Osteoblast (primary cell): ENCODE results near the gene NEK5. TPM values are rescaled to one million over a fixed set of nuclear protein-coding genes. Genes with fewer than 3 reads are reported as not detected.

Experiments used
- DNase-seq: peaks from one replicate; pipeline ENCODE4 v3.0.0; 2011; ENCODE audit warnings: low spot score, mixed read lengths; ENCODE audit not compliant: insufficient read length; ENCODE audit errors: missing footprints
- H2AFZ ChIP-seq: 2 replicates; pipeline ENCODE4 v1.6.0; 2011; ENCODE audit warnings: mild to moderate bottlenecking, low read length
- H3K27ac ChIP-seq: 2 replicates; pipeline ENCODE4 v1.5.1; 2011; ENCODE audit warnings: mild to moderate bottlenecking, low read depth, low read length, moderate library complexity
- H3K27me3 ChIP-seq: 2 replicates; pipeline ENCODE4 v1.6.0; 2012; ENCODE audit warnings: mild to moderate bottlenecking, control low read depth, inconsistent platforms, low read length, moderate library complexity; ENCODE audit not compliant: insufficient read depth
- H3K36me3 ChIP-seq: 2 replicates; pipeline ENCODE4 v1.5.1; 2011; ENCODE audit warnings: mild to moderate bottlenecking, low read length, control low read depth, moderate library complexity; ENCODE audit not compliant: insufficient read depth
- H3K4me1 ChIP-seq: 2 replicates; pipeline ENCODE4 v1.5.1; 2011; ENCODE audit warnings: mild to moderate bottlenecking, low read length, control low read depth, moderate library complexity; ENCODE audit not compliant: insufficient read depth
- H3K4me2 ChIP-seq: 2 replicates; pipeline ENCODE4 v1.6.0; 2011; ENCODE audit warnings: mild to moderate bottlenecking, low read length; ENCODE audit not compliant: insufficient read depth
- H3K4me3 ChIP-seq: fragments of 200-600 bp; sonication (generic); 3 replicates; pipeline ENCODE4 v1.5.1; 2012; ENCODE audit warnings: mild to moderate bottlenecking, low read length, inconsistent platforms; ENCODE audit not compliant: insufficient read depth
- H3K79me2 ChIP-seq: 2 replicates; pipeline ENCODE4 v1.6.0; 2012; ENCODE audit warnings: mild to moderate bottlenecking, low read length, control low read depth, inconsistent platforms; ENCODE audit not compliant: insufficient read depth
- H3K9me3 ChIP-seq: 2 replicates; pipeline ENCODE4 v1.5.1; 2011; ENCODE audit warnings: low read depth, low read length, control low read depth
- H4K20me1 ChIP-seq: 2 replicates; pipeline ENCODE4 v1.6.0; 2012; ENCODE audit warnings: mild to moderate bottlenecking, low read length, control low read depth; ENCODE audit not compliant: insufficient read depth
- CTCF ChIP-seq: IDR thresholded peaks from 2 replicates; pipeline ENCODE4 v1.5.1; 2011; ENCODE audit warnings: mild to moderate bottlenecking, low read depth, low read length, moderate library complexity; ENCODE audit errors: extremely low read depth
- total RNA-seq: library from RNA; depleted of rRNA; stranded (reverse); fragments of >200 nt; gene quantifications from 2 replicates; pipeline ENCODE4 v1.2.3, GENCODE V29; 2012

NEK5 gene
- total RNA-seq, 1 donor: 0.36 TPM

GRCh38 chr13:51995677-51996551 lies 133.0 kb downstream of the NEK5 start:
- peak; percentile 77 for DNase-seq
- peaks cover 31% of the 10 kb centered on the region for H3K27me3 ChIP-seq
- no peaks in the 10 kb centered on the region for H3K36me3 ChIP-seq
- TF ChIP-seq CTCF: no peak
- H3K4me1 ChIP-seq: no peaks in the 10 kb centered on the region
- no peak overlapping the region for H2AFZ ChIP-seq
- H4K20me1 ChIP-seq: peaks cover 17% of the 10 kb centered on the region
- H3K9me3 ChIP-seq: no peaks in the 10 kb centered on the region
- H3K4me2 ChIP-seq: no peak overlapping the region
- H3K27ac ChIP-seq: no peak overlapping the region
- H3K79me2 ChIP-seq: no peaks in the 10 kb centered on the region
- no peak overlapping the region for H3K4me3 ChIP-seq

- Histone ChIP-seq H3K4me3 (no peak overlapping the region), H3K4me2 (no peak overlapping the region)
These were observed 135.2 kb downstream of the NEK5 start for GRCh38 chr13:51993713-51994112.

GRCh38 chr13:51988988-51989618 lies 139.8 kb downstream of the NEK5 start:
- no peaks in the 10 kb centered on the region for H3K4me1 ChIP-seq
- H2AFZ ChIP-seq: no peak overlapping the region
- H3K4me3 ChIP-seq: no peak overlapping the region
- no peaks in the 10 kb centered on the region for H3K36me3 ChIP-seq
- H3K4me2 ChIP-seq: no peak overlapping the region
- H4K20me1 ChIP-seq: no peaks in the 10 kb centered on the region
- no peaks in the 10 kb centered on the region for H3K79me2 ChIP-seq
- H3K27me3 ChIP-seq: peaks cover 3% of the 10 kb centered on the region
- DNase-seq: no peak
- TF ChIP-seq CTCF: no peak
- no peaks in the 10 kb centered on the region for H3K9me3 ChIP-seq
- H3K27ac ChIP-seq: no peak overlapping the region

More at GRCh38 chr13:51993713-51994112, 135.2 kb downstream of the NEK5 start:
- Histone ChIP-seq H3K27me3 (peaks cover 17% of the 10 kb centered on the region), H3K4me1 (no peaks in the 10 kb centered on the region), H3K27ac (no peak overlapping the region), H3K9me3 (no peaks in the 10 kb centered on the region), H2AFZ (no peak overlapping the region), H3K36me3 (no peaks in the 10 kb centered on the region), H4K20me1 (peaks cover 10% of the 10 kb centered on the region), H3K79me2 (no peaks in the 10 kb centered on the region)
- DNase-seq: no peak
- no peak for TF ChIP-seq CTCF

Other genes starting within 250 kb of the NEK5 start
- 2.4 and 4.0 TPM in 2 replicates for gene ATP7B, start 117.6 kb downstream of the NEK5 start, total RNA-seq
- 22.7 and 23.9 TPM in 2 replicates for gene ALG11, start 116.7 kb downstream of the NEK5 start, total RNA-seq
- 14.7 and 15.9 TPM in 2 replicates for gene UTP14C, start 104.4 kb downstream of the NEK5 start, total RNA-seq
- gene NEK3, start 30.5 kb upstream of the NEK5 start, total RNA-seq: 6.5 and 8.0 TPM in 2 replicates